B cell (primary cell): ENCODE results near the gene FMOD. TPM values are rescaled to one million over a fixed set of nuclear protein-coding genes. Genes with fewer than 3 reads are reported as not detected.

Experiments
- ATAC-seq: fragments of 200-7000 bp; cut with Tn5 transposase; one replicate; pipeline ENCODE4 v1.10.0; 2021; ENCODE audit warnings: low read depth, mild to moderate bottlenecking, moderate number of reproducible peaks, moderate library complexity
- CTCF ChIA-PET: fragments of 350-600 bp; sonication (Branson Sonifier 250); formaldehyde crosslinking; loops from one replicate; lab custom pipeline; 2021; ENCODE audit warnings: antibody characterized with exemption, inconsistent platforms; lab: Charles Lee
- POLR2A ChIA-PET: fragments of 350-600 bp; sonication (Branson Sonifier 250); formaldehyde crosslinking; loops from one replicate; lab custom pipeline; 2021; ENCODE audit warnings: antibody characterized with exemption; lab: Charles Lee
- DNase-seq: peaks from one replicate; pipeline ENCODE4 v3.0.0; 2013
- H2AFZ ChIP-seq: 2 replicates; pipeline ENCODE4 v1.6.1; 2012; ENCODE audit warnings: mild to moderate bottlenecking, low read depth, low read length; ENCODE audit not compliant: insufficient read depth, poor library complexity, severe bottlenecking
- H3K27ac ChIP-seq, 2 donors: 1 replicate in 1 of 2; 2 replicates in 1 of 2; pipeline ENCODE4 v1.5.1; 2012 to 2013; ENCODE audit warnings: low read length in 2 of 2, mild to moderate bottlenecking in 2 of 2, moderate library complexity in 1 of 2
- H3K27me3 ChIP-seq, 4 experiments: fragments of 200-600 bp in 1 of 4; sonication (generic) in 1 of 4; replicated peaks in 1 of 4; 1 replicate in 2 of 4; 2 replicates in 2 of 4; pipeline versions ENCODE4 v1.6.1 to v1.7.0; 2013 to 2016; ENCODE audit warnings: low read length in 3 of 4, mild to moderate bottlenecking in 2 of 4, mixed read lengths in 1 of 4, moderate library complexity in 1 of 4; ENCODE audit not compliant: insufficient read depth in 4 of 4, control insufficient read depth in 3 of 4; ENCODE audit errors: control extremely low read depth in 1 of 4
- H3K36me3 ChIP-seq, 2 experiments: replicated peaks in 1 of 2; 1 replicate in 1 of 2; 2 replicates in 1 of 2; pipeline versions ENCODE4 v1.6.1 to v1.7.1; 2013; ENCODE audit warnings: low read length in 1 of 2; ENCODE audit not compliant: insufficient read depth in 2 of 2, control insufficient read depth in 1 of 2; ENCODE audit errors: control extremely low read depth in 1 of 2, extremely low read depth in 1 of 2
- H3K4me1 ChIP-seq, 2 donors: fragments of 200-600 bp in 1 of 2; sonication (generic) in 1 of 2; 1 replicate in 1 of 2; 2 replicates in 1 of 2; pipeline versions ENCODE4 v1.5.1 to v1.6.1; 2013 to 2017; ENCODE audit warnings: low read length in 2 of 2; ENCODE audit not compliant: control insufficient read depth in 2 of 2, insufficient read depth in 2 of 2
- H3K4me2 ChIP-seq: replicated peaks from 2 replicates; pipeline ENCODE3; 2012; ENCODE audit warnings: mild to moderate bottlenecking, low read depth, low read length; ENCODE audit not compliant: poor library complexity, severe bottlenecking
- H3K4me3 ChIP-seq, 5 experiments: fragments of 200-600 bp in 1 of 5; sonication (generic) in 1 of 5; 1 replicate in 3 of 5; 2 replicates in 2 of 5; pipeline versions ENCODE4 v1.5.1 to v1.7.0; 2011 to 2016; ENCODE audit warnings: low read length in 4 of 5, mild to moderate bottlenecking in 4 of 5, low read depth in 2 of 5, control low read depth in 1 of 5, moderate library complexity in 1 of 5; ENCODE audit not compliant: insufficient read depth in 1 of 5; ENCODE audit errors: control extremely low read depth in 1 of 5, extremely low read depth in 1 of 5
- H3K79me2 ChIP-seq: fragments of 200-600 bp; sonication (generic); one replicate; pipeline ENCODE4 v1.6.0; 2016; ENCODE audit warnings: low read length; ENCODE audit not compliant: control insufficient read depth, insufficient read depth
- H3K9ac ChIP-seq: fragments of 200-600 bp; sonication (generic); 2 replicates; pipeline ENCODE4 v1.6.1; 2017; ENCODE audit warnings: mild to moderate bottlenecking, low read length, moderate library complexity
- H3K9me3 ChIP-seq, 3 donors: one replicate each; pipeline versions ENCODE4 v1.6.1 to v1.7.1; 2013; ENCODE audit warnings: low read length in 2 of 3; ENCODE audit not compliant: control insufficient read depth in 2 of 3, insufficient read depth in 1 of 3; ENCODE audit errors: control extremely low read depth in 1 of 3
- H4K20me1 ChIP-seq: 2 replicates; pipeline ENCODE4 v1.6.0; 2012; ENCODE audit warnings: mild to moderate bottlenecking, low read length; ENCODE audit not compliant: insufficient read depth, control insufficient read depth, poor library complexity, severe bottlenecking
- H3K27ac Mint-ChIP-seq: one replicate; pipeline ENCODE4 v1.8.0; 2021; ENCODE audit warnings: mixed read lengths
- H3K27me3 Mint-ChIP-seq: one replicate; pipeline ENCODE4 v1.8.0; 2021; ENCODE audit warnings: mixed read lengths
- H3K4me1 Mint-ChIP-seq: one replicate; pipeline ENCODE4 v1.8.0; 2021; ENCODE audit warnings: mixed read lengths
- H3K4me3 Mint-ChIP-seq: one replicate; pipeline ENCODE4 v1.8.0; 2021; ENCODE audit warnings: mixed read lengths
- H3K9me3 Mint-ChIP-seq: one replicate; pipeline ENCODE4 v1.8.0; 2022; ENCODE audit warnings: mixed read lengths; ENCODE audit not compliant: insufficient read depth
- CTCF ChIP-seq: fragments of 200-600 bp; IDR thresholded peaks from one replicate; pipeline ENCODE4 v1.8.0; 2022; ENCODE audit warnings: antibody characterized with exemption, mild to moderate bottlenecking
- EZH2 ChIP-seq: IDR thresholded peaks from 2 replicates; pipeline ENCODE4 v1.6.1; 2012; ENCODE audit warnings: borderline replicate concordance, low read depth, mild to moderate bottlenecking, moderate library complexity, low read length; ENCODE audit not compliant: insufficient read depth, poor library complexity, severe bottlenecking
- WGBS: methylation state at CpG from one replicate; pipeline ENCODE4 v1.1.5; 2013; ENCODE audit warnings: missing lambda C conversion rate; ENCODE audit not compliant: insufficient coverage; 5-methylcytosine and 5-hydroxymethylcytosine counted together
- intact Hi-C: fragments of 100-400 bp; cut with micrococcal nuclease; formaldehyde crosslinking; loops from one replicate; pipeline ENCODE4 v1.10.0; 2022
- polyA plus RNA-seq: library from polyadenylated mRNA; depleted of rRNA; stranded (reverse); fragments of >200 nt; gene quantifications from 2 replicates; pipeline ENCODE4 v1.2.3, GENCODE V29; 2012
- total RNA-seq, 2 donors: library from RNA; stranded (reverse); fragments of 120-200 nt in 1 of 2; gene quantifications; 1 replicate in 1 of 2; 2 replicates in 1 of 2; pipeline versions ENCODE4 v1.2.3 to v1.2.4, GENCODE V29; 2013 to 2022

FMOD gene
- total and polyA plus RNA-seq, 2 donors (not counting 1 experiment from before 2014, with no cell fraction given), result not detected

DNA sequence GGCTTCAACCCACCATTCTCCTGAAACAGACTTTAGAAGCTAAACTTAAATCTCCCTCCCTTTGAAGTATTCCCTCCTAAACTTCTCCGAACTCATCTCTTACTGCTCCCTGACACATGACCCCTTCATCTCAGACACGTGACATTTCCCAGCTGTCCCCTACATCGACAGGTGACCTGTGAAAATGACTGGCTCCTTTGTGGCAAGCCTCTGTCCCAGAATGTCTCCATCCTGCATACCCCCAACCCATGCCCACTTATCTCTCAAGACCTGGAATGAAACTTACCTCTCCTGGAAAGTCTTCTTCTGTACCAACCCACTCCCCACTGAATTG lies 4.2 kb downstream of the FMOD start:
- TF ChIP-seq EZH2 (no peak), CTCF (no peak)
- POLR2A ChIA-PET, result interaction anchor here (0.6 kb wide), 1 partner anchor 34 kb away, joined by 11 read pairs; no protein-coding TSS in a partner anchor
- H3K27me3 Mint-ChIP-seq, result peaks cover 39% of the 10 kb centered on the region

GRCh38 chr1:203346060-203346768 lies 4.7 kb downstream of the FMOD start:
- Histone ChIP-seq H3K27ac (no peak overlapping the region), H3K9me3 (no peaks in the 10 kb centered on the region), H3K4me1 (peaks cover 8% of the 10 kb centered on the region in 2 donors), H3K4me2 (no peak overlapping the region), H4K20me1 (no peaks in the 10 kb centered on the region), H2AFZ (no peak overlapping the region), H3K9ac (no peak overlapping the region), H3K27me3 (peaks cover 0 to 16% (median 1%) of the 10 kb centered on the region in 4 experiments), H3K36me3 (no peaks in the 10 kb centered on the region), H3K4me3 (no peak overlapping the region), H3K79me2 (no peaks in the 10 kb centered on the region)
- peaks cover 38% of the 10 kb centered on the region for H3K27me3 Mint-ChIP-seq
- no peaks in the 10 kb centered on the region for H3K9me3 Mint-ChIP-seq
- TF ChIP-seq EZH2 (no peak), CTCF (no peak)
- CTCF ChIA-PET, result interaction anchor here (0.7 to 32.7 kb wide), 8 partner anchors 11 to 137 kb away, joined by 3 to 1776 read pairs (median 4); partner anchors contain the start of gene PRELP
- intact Hi-C loops, result no loop called here
- no peak overlapping the region for H3K4me3 Mint-ChIP-seq
- H3K4me1 Mint-ChIP-seq, result peaks cover 7% of the 10 kb centered on the region
- POLR2A ChIA-PET, result interaction anchor here (0.7 kb wide), 1 partner anchor 155 kb away, joined by 3 read pairs; no protein-coding TSS in a partner anchor
- 82% methylated on average over 6 of the region's 7 CpGs for WGBS
- DNase-seq (no peak), ATAC-seq (no peak)
- H3K27ac Mint-ChIP-seq, result no peak overlapping the region

More for the DNA sequence above, 4.2 kb downstream of the FMOD start:
- peaks cover 0 to 22% (median 3%) of the 10 kb centered on the region in 4 experiments for H3K27me3 ChIP-seq
- no peak overlapping the region for H2AFZ ChIP-seq
- H3K4me3 ChIP-seq, result no peak overlapping the region
- no peak overlapping the region for H3K4me3 Mint-ChIP-seq
- no peaks in the 10 kb centered on the region for H3K79me2 ChIP-seq
- CTCF ChIA-PET, result interaction anchor here (0.8 to 32.7 kb wide), 6 partner anchors 16 to 136 kb away, joined by 3 to 1776 read pairs (median 96); partner anchors contain the start of gene PRELP
- H3K9me3 Mint-ChIP-seq, result no peaks in the 10 kb centered on the region
- H3K9me3 ChIP-seq, result no peaks in the 10 kb centered on the region
- no peak overlapping the region for H3K4me2 ChIP-seq
- WGBS, result 89% methylated on average over 3 of the region's 3 CpGs
- peaks cover 12% of the 10 kb centered on the region in 2 donors for H3K4me1 ChIP-seq
- H3K27ac Mint-ChIP-seq, result no peak overlapping the region
- peaks cover 8% of the 10 kb centered on the region for H3K4me1 Mint-ChIP-seq
- no peaks in the 10 kb centered on the region for H4K20me1 ChIP-seq
- intact Hi-C loops, result no loop called here
- no peak overlapping the region for H3K9ac ChIP-seq
- ATAC-seq, result no peak
- no peak for DNase-seq
- H3K27ac ChIP-seq, result no peak overlapping the region
- H3K36me3 ChIP-seq, result no peaks in the 10 kb centered on the region
